Body of pancreas (tissue), 4 donors: ENCODE data around the gene DCTN2.

Experiments used
- CTCF ChIP-seq, 7 experiments: fragments of 450-650 bp in 4 of 7; fragments of 200-600 bp in 3 of 7; sonication (generic) in 3 of 7; IDR thresholded peaks; one replicate each; pipeline ENCODE4 v1.5.1; 2016 to 2019; ENCODE audit warnings: antibody characterized with exemption in 7 of 7
- POLR2A ChIP-seq, 3 donors: fragments of 450-650 bp; IDR thresholded peaks; one replicate each; pipeline ENCODE4 v1.6.1; 2016; ENCODE audit warnings: antibody characterized with exemption in 3 of 3, mild to moderate bottlenecking in 2 of 3

- no peak for TF ChIP-seq CTCF (IDR thresholded peaks at IDR 0.05)
- TF ChIP-seq POLR2A (IDR thresholded peaks at IDR 0.05), result no peak
Measured at GRCh38 chr12:57518920-57519795, 27.8 kb downstream of the DCTN2 start.
